ENCODE measurements around the gene GOLIM4. TPM values are rescaled to one million over a fixed set of nuclear protein-coding genes. Genes with fewer than 3 reads are reported as not detected.

Gene GOLIM4
- polyA plus RNA-seq, 2 of the 4 experiments (the other 2 are of a cell fraction) = 22.4 to 23.6 TPM

DNA sequence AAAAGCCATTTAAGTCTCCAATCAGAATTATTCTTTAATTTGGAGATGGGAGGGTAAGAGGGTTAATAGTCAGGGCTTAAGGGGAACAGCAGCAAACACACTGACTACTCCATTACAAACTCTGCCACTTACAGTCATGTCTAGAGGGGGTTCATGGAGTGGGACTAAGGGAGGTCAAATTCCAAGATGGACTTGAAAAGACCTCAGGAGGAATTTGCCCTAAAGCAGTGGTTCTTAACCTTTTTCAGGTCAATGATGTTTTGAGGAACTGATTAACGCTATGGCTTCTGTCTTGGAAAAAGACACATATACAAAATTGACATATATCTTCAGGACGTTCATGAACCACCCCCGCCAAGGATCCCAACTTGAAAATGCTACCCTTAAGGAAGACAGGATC is 13.9 kb downstream of the GOLIM4 start:
- H3K4me1 ChIP-seq = no peaks in the 10 kb centered on the region; the same call in 2 of the 3 replicates
- TF ChIP-seq NFE2L2 (conservative IDR thresholded peaks at IDR 0.05; ENCODE audit: low read length) = no peak
- no peak for TF ChIP-seq RARB (CRISPR knock-in tag; IDR thresholded peaks at IDR 0.05)
- TF ChIP-seq KDM5A (IDR thresholded peaks at IDR 0.05) = no peak
- ChIA-PET POLR2A (no interaction called here), CTCF (no interaction called here)
- DNase-seq (ENCODE audit: low read depth in 1 of 2, low spot score in 1 of 2) (no peak), FAIRE-seq (no peak), ATAC-seq (no peak)
- H3K4me2 ChIP-seq = no peak overlapping the region
- no peak overlapping the region for H3K27ac ChIP-seq
- no peak overlapping the region for H3K4me3 ChIP-seq
- no peaks in the 10 kb centered on the region for H3K9me3 ChIP-seq
- 93% methylated on average over 3 of the region's 3 CpGs for WGBS (ENCODE audit: missing lambda C conversion rate)

DNA sequence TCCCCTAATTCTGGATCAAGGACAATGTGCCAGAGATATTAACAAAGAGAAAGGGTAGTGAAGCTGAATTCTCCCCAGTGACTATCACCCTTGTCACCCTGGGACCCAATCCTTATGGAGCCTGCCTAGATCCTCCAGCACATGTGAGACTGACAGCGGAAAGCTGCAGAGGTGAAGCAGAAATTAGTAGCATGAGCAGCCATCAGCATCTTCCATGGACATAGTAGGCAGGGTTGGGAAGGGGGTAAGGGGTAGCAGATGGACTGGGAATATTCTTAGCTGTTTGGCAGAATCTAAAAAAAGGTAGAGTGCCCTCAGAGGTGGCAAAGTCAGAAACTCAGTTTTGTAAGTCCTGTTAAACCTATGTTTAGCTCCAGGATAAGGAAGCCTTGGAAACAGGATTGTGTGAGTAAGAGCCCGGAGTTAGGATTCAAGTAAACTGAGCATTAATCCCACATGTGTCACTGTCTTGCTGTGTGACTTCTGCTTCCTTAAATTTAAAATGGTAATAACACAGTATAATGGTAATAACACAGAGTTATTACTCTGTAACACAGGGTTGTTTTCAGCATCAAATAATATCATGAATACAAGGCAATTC is 14.5 kb downstream of the GOLIM4 start:
- Histone ChIP-seq H3K4me2 (no peak overlapping the region), H3K4me1 (no peaks in the 10 kb centered on the region; the same call in 2 of the 3 replicates), H3K27ac (no peak overlapping the region), H3K4me3 (no peak overlapping the region), H3K9me3 (no peaks in the 10 kb centered on the region)
- 87% methylated on average over 1 of the region's 2 CpGs for WGBS (ENCODE audit: missing lambda C conversion rate)
- ChIA-PET POLR2A (no interaction called here), CTCF (no interaction called here)
- ATAC-seq = no peak
- TF ChIP-seq CEBPB (IDR thresholded peaks at IDR 0.05) (no peak), ZFP36 (IDR thresholded peaks at IDR 0.05; ENCODE audit: borderline replicate concordance, partially characterized antibody) (no peak), EHF (CRISPR knock-in tag; IDR thresholded peaks at IDR 0.05) (no peak), HOXB13 (CRISPR knock-in tag; IDR thresholded peaks at IDR 0.05; ENCODE audit: low read depth) (no peak), FOSB (CRISPR knock-in tag; IDR thresholded peaks at IDR 0.05) (no peak), RNF2 (IDR thresholded peaks at IDR 0.05; ENCODE audit: borderline replicate concordance, low read depth) (no peak), JUN (IDR thresholded peaks at IDR 0.05) (no peak), JUNB (IDR thresholded peaks at IDR 0.05) (no peak), HEYL (CRISPR knock-in tag; IDR thresholded peaks at IDR 0.05) (no peak)
- DNase-seq (ENCODE audit: low read depth in 1 of 2, low spot score in 1 of 2) = no peak
- no peak for FAIRE-seq

DNA sequence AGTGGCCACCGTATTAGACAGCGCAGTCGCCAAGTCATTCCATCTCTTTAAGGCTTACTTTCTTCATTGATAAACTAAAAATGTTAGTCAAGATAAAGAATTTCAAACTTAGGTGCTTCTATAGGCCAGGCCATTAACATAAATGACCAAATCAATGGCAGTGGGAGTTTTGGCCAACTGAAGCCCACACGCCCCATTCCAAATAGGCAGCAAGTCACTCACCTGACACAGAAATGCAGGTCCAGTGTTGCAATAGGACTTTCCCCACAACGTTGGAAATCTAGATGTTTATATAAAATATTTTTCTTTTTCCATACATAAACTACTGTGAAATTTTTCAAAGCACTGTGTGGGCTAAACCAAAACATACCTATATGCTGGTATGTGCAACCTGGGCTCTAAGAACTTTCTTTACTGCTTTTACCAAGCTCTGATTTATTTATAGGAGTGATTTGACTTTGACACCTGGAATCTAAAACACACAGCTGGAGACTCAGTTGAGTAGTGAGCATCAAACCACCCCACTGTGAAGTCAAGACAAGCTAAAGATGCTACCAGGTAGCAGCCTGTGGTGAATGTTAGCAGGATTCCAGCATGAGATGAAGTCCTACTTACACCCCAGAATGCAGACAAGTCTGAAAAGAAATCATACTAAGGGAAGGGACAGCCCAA is 15.1 kb downstream of the GOLIM4 start:
- ChIA-PET POLR2A (no interaction called here), CTCF (no interaction called here)
- H3K27ac ChIP-seq = no peak overlapping the region

DNA sequence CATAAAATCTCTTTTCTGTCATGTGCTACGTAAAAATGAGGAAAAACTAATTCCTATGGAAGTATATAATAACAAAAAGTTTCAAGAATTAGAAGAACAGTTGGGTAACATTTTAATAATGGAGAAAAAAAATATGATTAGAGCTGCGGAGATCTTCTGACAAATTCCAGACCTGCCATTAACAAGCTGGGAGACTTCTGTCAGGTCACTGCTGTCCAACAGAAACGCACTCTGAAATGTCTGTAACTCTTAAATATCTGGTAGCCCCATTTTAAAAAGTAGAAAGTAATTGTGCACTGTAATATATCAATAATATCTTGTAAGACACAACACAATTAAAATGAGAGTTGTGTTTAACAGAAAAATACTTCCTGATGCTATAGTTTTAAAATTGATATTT is 15.7 kb downstream of the GOLIM4 start:
- DNase-seq (ENCODE audit: low read depth in 1 of 2, low spot score in 1 of 2) = no peak
- FAIRE-seq = no peak
- POLR2A ChIA-PET = no interaction called here
- WGBS (ENCODE audit: missing lambda C conversion rate) = 86% methylated on average over 3 of the region's 3 CpGs
- Histone ChIP-seq H3K4me3 (no peak overlapping the region), H3K27ac (no peak overlapping the region), H3K4me1 (no peaks in the 10 kb centered on the region; the same call in 2 of the 3 replicates), H3K4me2 (no peak overlapping the region), H3K9me3 (no peaks in the 10 kb centered on the region)
- CTCF ChIA-PET = no interaction called here
- ATAC-seq = no peak
- no peak for TF ChIP-seq POLR2A (IDR thresholded peaks at IDR 0.05; ENCODE audit: low read length)
- TF ChIP-seq MAFK (IDR thresholded peaks at IDR 0.05; ENCODE audit: partially characterized antibody) = no peak
- TF ChIP-seq SREBF2 (IDR thresholded peaks at IDR 0.05) = no peak
- no peak for TF ChIP-seq E2F6 (IDR thresholded peaks at IDR 0.05; ENCODE audit: borderline replicate concordance, low read depth)
- TF ChIP-seq RARB (CRISPR knock-in tag; IDR thresholded peaks at IDR 0.05) = no peak
- TF ChIP-seq RCOR1 (IDR thresholded peaks at IDR 0.05; ENCODE audit: low read depth, low read length) = no peak
- TF ChIP-seq, protein P1, sequence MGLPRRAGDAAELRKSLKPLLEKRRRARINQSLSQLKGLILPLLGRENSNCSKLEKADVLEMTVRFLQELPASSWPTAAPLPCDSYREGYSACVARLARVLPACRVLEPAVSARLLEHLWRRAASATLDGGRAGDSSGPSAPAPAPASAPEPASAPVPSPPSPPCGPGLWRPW (IDR thresholded peaks at IDR 0.05) = no peak
- TF ChIP-seq NPAS2 (CRISPR knock-in tag; IDR thresholded peaks at IDR 0.05; ENCODE audit: borderline replicate concordance) = no peak
- TF ChIP-seq TFCP2L1 (CRISPR knock-in tag; IDR thresholded peaks at IDR 0.05) = no peak
- no peak for TF ChIP-seq HDAC2 (IDR thresholded peaks at IDR 0.05)
- no peak for TF ChIP-seq GATA3 (IDR thresholded peaks at IDR 0.05; ENCODE audit: borderline replicate concordance)
- no peak for TF ChIP-seq HOXA7 (CRISPR knock-in tag; IDR thresholded peaks at IDR 0.05)

More for the DNA sequence above, 15.1 kb downstream of the GOLIM4 start:
- no peak overlapping the region for H3K4me2 ChIP-seq
- H3K4me3 ChIP-seq = no peak overlapping the region
- no peaks in the 10 kb centered on the region; the same call in 2 of the 3 replicates for H3K4me1 ChIP-seq
- FAIRE-seq (no peak), ATAC-seq (no peak), DNase-seq (ENCODE audit: low read depth in 1 of 2, low spot score in 1 of 2) (no peak)
- H3K9me3 ChIP-seq = no peaks in the 10 kb centered on the region
- TF ChIP-seq RAD21 (conservative IDR thresholded peaks at IDR 0.05 in 1 of 2, IDR thresholded peaks at IDR 0.05 in 1 of 2) (no peak), KDM5A (IDR thresholded peaks at IDR 0.05) (no peak), HMGXB4 (CRISPR knock-in tag; IDR thresholded peaks at IDR 0.05; ENCODE audit: borderline replicate concordance) (no peak), ZNF302 (CRISPR knock-in tag; IDR thresholded peaks at IDR 0.05) (no peak)
- WGBS (ENCODE audit: missing lambda C conversion rate) = 79% methylated on average over 5 of the region's 5 CpGs

Measured in A549 (cell line).